Measurements from ENCODE around the gene HSDL1. TPM values are rescaled to one million over a fixed set of nuclear protein-coding genes. Genes with fewer than 3 reads are reported as not detected.

Gene HSDL1
- total RNA-seq = 13.1 and 15.3 TPM in 2 replicates

DNA sequence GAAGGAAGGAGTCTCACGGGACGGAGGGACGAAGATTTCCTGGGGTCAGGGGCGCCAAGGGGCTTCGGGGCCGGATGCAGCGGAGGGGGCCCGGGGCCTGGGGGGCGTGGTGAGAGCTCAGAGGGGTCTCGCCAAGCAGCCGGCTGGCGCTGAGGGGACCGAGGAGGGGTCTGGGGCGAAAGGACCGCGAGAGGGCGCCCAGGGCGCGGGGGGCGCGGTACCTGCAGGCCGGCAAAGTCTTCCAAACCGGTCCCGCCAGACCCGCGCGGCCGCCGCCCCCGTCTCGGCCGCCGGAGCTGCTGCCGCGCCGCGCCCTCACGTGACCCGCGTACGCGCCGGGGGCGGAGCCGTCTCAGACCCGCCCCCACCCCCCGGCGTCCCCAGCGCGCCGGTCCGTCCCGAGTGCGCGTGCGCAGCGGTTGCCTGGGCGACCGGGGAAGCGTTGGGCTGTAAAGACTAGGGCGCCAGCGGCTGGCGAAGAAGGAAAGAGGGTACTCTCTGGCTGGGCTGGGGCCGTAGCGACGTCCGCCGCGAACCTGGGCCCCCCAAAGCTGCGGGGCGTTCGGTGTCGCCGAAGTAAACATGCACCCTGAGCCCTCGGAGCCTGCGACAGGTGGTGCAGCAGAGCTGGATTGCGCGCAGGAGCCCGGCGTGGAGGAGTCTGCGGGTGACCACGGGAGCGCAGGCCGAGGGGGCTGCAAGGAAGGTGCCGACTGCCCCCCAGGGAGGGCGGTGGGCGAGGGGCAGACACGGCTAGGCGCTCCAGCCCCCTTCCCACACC lies at the start of gene HSDL1, which contains the start of gene DNAAF1:
TSS of gene HSDL1 (minus strand) at position 319 of the 781 bp plus-strand sequence. CDS start 13,856 bp downstream, outside the sequence.
TSS of gene DNAAF1 (plus strand) at position 450 of the 781 bp plus-strand sequence. CDS start at position 583, 133 bp downstream.
- DNase-seq (peak; percentile 97), ATAC-seq (ENCODE audit: low read depth) (peak; percentile 86)
- peak within 1 kb of the TSS; percentile 77 for H3K27ac Mint-ChIP-seq
- H3K36me3 Mint-ChIP-seq (ENCODE audit: low read depth) = peaks cover 2% of the 10 kb centered on the region
- no peaks in the 10 kb centered on the region for H3K9me3 Mint-ChIP-seq
- intact Hi-C loops (cut with micrococcal nuclease) = loop anchor here (1.0 to 5.0 kb wide), 9 partner anchors 12 to 357 kb away; partner anchors contain the start of genes HSBP1, MBTPS1, MEAK7 and TAF1C
- CTCF ChIA-PET = interaction anchor here (0.6 to 1.2 kb wide), 2 partner anchors 28 to 60 kb away, joined by 3 to 7 read pairs; partner anchors contain the start of gene MBTPS1
- H3K27me3 Mint-ChIP-seq = peaks cover 3% of the 10 kb centered on the region
- H3K4me3 Mint-ChIP-seq = peak within 1 kb of the TSS; percentile 93
- TF ChIP-seq, protein P1, sequence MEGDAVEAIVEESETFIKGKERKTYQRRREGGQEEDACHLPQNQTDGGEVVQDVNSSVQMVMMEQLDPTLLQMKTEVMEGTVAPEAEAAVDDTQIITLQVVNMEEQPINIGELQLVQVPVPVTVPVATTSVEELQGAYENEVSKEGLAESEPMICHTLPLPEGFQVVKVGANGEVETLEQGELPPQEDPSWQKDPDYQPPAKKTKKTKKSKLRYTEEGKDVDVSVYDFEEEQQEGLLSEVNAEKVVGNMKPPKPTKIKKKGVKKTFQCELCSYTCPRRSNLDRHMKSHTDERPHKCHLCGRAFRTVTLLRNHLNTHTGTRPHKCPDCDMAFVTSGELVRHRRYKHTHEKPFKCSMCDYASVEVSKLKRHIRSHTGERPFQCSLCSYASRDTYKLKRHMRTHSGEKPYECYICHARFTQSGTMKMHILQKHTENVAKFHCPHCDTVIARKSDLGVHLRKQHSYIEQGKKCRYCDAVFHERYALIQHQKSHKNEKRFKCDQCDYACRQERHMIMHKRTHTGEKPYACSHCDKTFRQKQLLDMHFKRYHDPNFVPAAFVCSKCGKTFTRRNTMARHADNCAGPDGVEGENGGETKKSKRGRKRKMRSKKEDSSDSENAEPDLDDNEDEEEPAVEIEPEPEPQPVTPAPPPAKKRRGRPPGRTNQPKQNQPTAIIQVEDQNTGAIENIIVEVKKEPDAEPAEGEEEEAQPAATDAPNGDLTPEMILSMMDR (IDR thresholded peaks at IDR 0.05) = no peak
- peaks cover 12% of the 10 kb centered on the region for H3K4me1 Mint-ChIP-seq
- POLR2A ChIA-PET = interaction anchor here (0.6 to 3.1 kb wide), 8 partner anchors 12 to 883 kb away, joined by 3 to 47 read pairs (median 4); partner anchors contain the start of genes KIAA0513, MBTPS1 and TAF1C

DNA sequence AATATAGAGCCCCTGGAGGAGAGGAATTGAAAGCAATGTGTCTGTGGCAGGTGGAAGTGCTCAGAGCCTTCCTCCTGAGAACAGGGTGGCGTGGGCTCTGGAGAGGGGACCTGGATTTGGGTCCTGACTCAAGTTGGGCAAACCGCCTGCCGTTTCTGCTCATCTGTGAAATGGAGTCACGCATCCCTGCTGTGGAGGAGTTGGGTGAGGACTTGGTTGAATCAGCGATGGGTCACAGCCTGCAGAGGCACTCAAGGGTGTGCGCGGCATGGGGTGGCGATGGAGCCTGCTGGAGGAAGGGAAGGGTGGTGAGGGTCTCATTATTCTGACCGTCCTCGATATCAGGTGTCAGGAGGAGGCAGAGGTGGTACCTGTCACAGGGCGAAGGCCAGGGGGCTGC lies 49.0 kb upstream of the HSDL1 start:
- Mint-ChIP-seq H3K4me3 (peak overlapping the region; percentile 75), H3K36me3 (ENCODE audit: low read depth) (no peaks in the 10 kb centered on the region), H3K9me3 (no peaks in the 10 kb centered on the region), H3K4me1 (peaks cover 12% of the 10 kb centered on the region), H3K27ac (no peak overlapping the region), H3K27me3 (no peaks in the 10 kb centered on the region)
- TF ChIP-seq, protein P1 (IDR thresholded peaks at IDR 0.05) = no peak
- ChIA-PET CTCF (interaction anchor here (1.0 kb wide), 1 partner anchor 312 kb away, joined by 3 read pairs; no protein-coding TSS in a partner anchor), POLR2A (interaction anchor here (0.5 kb wide), 1 partner anchor 223 kb away, joined by 3 read pairs; no protein-coding TSS in a partner anchor)
- DNase-seq (no peak), ATAC-seq (ENCODE audit: low read depth) (peak; percentile 30)
- intact Hi-C loops (cut with micrococcal nuclease) = no loop called here

DNA sequence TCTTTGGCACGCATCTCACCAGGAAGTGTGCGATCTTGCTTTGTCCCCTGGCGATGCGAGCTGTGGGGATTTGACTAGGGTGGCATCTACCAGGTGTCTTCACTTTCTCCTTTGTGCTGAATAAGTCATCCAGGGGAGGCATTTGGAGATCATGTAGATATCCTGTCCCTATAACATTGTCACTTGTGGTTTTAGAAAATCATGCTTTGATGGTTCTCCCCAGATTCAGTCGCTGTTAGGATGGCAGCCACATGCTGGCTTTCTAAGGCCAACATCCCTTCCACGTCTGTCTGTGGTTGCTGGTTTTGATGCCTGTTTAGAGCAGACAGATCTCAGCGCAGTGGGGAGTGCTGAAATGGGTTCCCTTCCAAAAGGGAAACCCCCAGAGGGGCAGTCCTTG lies 48.5 kb upstream of the HSDL1 start:
- no peaks in the 10 kb centered on the region for H3K9me3 Mint-ChIP-seq
- TF ChIP-seq, protein P1 (IDR thresholded peaks at IDR 0.05) = no peak
- DNase-seq (no peak), ATAC-seq (ENCODE audit: low read depth) (no peak)
- H3K4me3 Mint-ChIP-seq = no peak overlapping the region
- intact Hi-C loops (cut with micrococcal nuclease) = no loop called here
- no peaks in the 10 kb centered on the region for H3K27me3 Mint-ChIP-seq
- ChIA-PET CTCF (no interaction called here), POLR2A (no interaction called here)
- H3K4me1 Mint-ChIP-seq = peaks cover 12% of the 10 kb centered on the region
- H3K27ac Mint-ChIP-seq = no peak overlapping the region
- no peaks in the 10 kb centered on the region for H3K36me3 Mint-ChIP-seq (ENCODE audit: low read depth)

DNA sequence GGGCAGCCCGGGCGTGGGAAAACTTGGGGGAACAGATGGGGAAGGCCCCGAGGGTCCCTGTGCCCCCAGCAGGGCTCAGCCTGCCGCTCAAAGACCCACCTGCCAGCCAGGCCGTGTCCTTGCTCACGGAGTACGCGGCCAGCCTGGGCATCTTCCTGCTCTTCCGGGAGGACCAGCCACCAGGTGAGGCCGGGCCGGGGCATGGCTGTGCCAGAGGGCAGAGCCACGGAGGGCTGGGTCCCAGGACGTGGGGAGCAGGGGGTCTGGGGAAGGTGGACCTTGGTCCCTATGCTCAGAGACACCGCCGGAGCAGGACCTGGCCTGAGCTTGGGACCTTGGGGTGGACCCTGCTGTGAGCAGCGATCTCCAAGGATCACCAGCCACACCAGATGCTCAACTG lies 46.5 kb upstream of the HSDL1 start:
- Mint-ChIP-seq H3K36me3 (ENCODE audit: low read depth) (peaks cover 2% of the 10 kb centered on the region), H3K4me1 (peaks cover 15% of the 10 kb centered on the region), H3K4me3 (no peak overlapping the region), H3K27me3 (no peaks in the 10 kb centered on the region), H3K9me3 (no peaks in the 10 kb centered on the region), H3K27ac (no peak overlapping the region)
- intact Hi-C loops (cut with micrococcal nuclease) = no loop called here
- no peak for DNase-seq
- ChIA-PET CTCF (no interaction called here), POLR2A (no interaction called here)
- no peak for ATAC-seq (ENCODE audit: low read depth)
- TF ChIP-seq, protein P1 (IDR thresholded peaks at IDR 0.05) = no peak

DNA sequence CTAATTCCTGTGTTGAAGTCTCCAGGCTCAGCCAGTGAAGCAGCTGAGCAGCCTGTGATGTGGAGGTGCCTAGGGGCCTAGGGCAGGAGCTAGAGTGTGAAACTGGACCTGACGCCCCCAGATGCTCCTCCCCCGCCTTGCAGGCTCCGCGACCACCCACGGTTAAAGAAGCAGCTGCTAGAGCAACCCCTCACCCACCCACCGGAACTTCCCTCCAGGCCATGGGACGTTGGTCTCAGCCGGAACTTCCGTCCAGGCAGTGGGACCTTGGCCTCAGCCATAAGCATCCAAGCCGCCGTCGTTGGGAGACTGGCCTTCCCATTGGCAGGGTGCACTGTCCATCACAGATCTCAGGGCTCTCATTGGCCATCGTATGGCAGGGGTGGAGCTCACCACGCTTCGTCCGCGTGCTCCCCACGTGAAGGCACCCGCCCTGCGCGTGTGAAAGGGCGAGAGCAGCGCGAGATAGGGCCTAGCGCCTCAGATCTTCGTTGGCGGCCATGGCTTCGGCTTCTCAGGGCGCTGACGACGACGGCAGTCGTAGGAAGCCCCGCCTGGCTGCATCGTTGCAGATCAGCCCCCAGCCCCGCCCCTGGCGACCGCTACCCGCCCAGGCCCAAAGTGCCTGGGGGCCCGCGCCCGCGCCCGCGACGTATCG lies 45.9 kb upstream of the HSDL1 start, which contains the start of gene ADAD2:
TSS of gene ADAD2 (plus strand) at position 427 of the 658 bp plus-strand sequence. CDS start at position 501, 74 bp downstream.
- no peak for ATAC-seq (ENCODE audit: low read depth)
- POLR2A ChIA-PET = no interaction called here
- Mint-ChIP-seq H3K9me3 (no peaks in the 10 kb centered on the region), H3K4me1 (peaks cover 20% of the 10 kb centered on the region), H3K27me3 (no peaks in the 10 kb centered on the region), H3K27ac (no peak within 1 kb of the TSS), H3K36me3 (ENCODE audit: low read depth) (peaks cover 2% of the 10 kb centered on the region), H3K4me3 (no peak within 1 kb of the TSS)
- intact Hi-C loops (cut with micrococcal nuclease) = no loop called here
- no peak for DNase-seq
- TF ChIP-seq, protein P1 (IDR thresholded peaks at IDR 0.05) = no peak
- CTCF ChIA-PET = no interaction called here

Data from activated B cell treated with CpG ODN at 0.5 μM for 24 hours (primary cell).